WTC11 (cell line): ENCODE data around the gene TTLL12.

Experiments
- E2F1 ChIP-seq: sonication (generic); formaldehyde crosslinking; IDR thresholded peaks from 2 replicates; pipeline ENCODE4 v1.8.0; 2022; ENCODE audit warnings: mild to moderate bottlenecking, missing genetic modification reagents
- ELF4 ChIP-seq: sonication (generic); formaldehyde crosslinking; IDR thresholded peaks from 2 replicates; pipeline ENCODE4 v1.8.1; 2022; ENCODE audit warnings: low read depth, mild to moderate bottlenecking, moderate library complexity, missing genetic modification reagents
- ESRRA ChIP-seq: sonication (generic); formaldehyde crosslinking; IDR thresholded peaks from 2 replicates; pipeline ENCODE4 v1.8.1; 2022; ENCODE audit warnings: mild to moderate bottlenecking, missing genetic modification reagents, borderline replicate concordance
- FOXP4 ChIP-seq: sonication (generic); formaldehyde crosslinking; IDR thresholded peaks from 2 replicates; pipeline ENCODE4 v1.8.0; 2022; ENCODE audit warnings: mild to moderate bottlenecking, missing genetic modification reagents
- KAT7 ChIP-seq: sonication (generic); formaldehyde crosslinking; IDR thresholded peaks from 2 replicates; pipeline ENCODE4 v1.8.1; 2023; ENCODE audit warnings: missing genetic modification reagents, mild to moderate bottlenecking, borderline replicate concordance
- MAX ChIP-seq: sonication (generic); formaldehyde crosslinking; IDR thresholded peaks from 2 replicates; pipeline ENCODE4 v1.8.0; 2022; ENCODE audit warnings: mild to moderate bottlenecking, missing genetic modification reagents
- NFATC4 ChIP-seq: fragments of 250-450 bp; sonication (Bioruptor Pico); IDR thresholded peaks from 2 replicates; pipeline ENCODE4 v1.9.0; 2021; ENCODE audit warnings: mild to moderate bottlenecking
- TCF7 ChIP-seq: sonication (generic); formaldehyde crosslinking; IDR thresholded peaks from 2 replicates; pipeline ENCODE4 v1.8.0; 2022; ENCODE audit warnings: mild to moderate bottlenecking, low read depth, missing genetic modification reagents, moderate library complexity
- TF ChIP-seq, protein P1 (sequence below): fragments of 200-600 bp; IDR thresholded peaks from 2 replicates; pipeline ENCODE4 v1.8.0; 2022; ENCODE audit warnings: antibody characterized with exemption
- TF ChIP-seq, protein P2 (sequence below): sonication (generic); formaldehyde crosslinking; IDR thresholded peaks from 2 replicates; pipeline ENCODE4 v1.8.1; 2023; ENCODE audit warnings: mild to moderate bottlenecking, missing genetic modification reagents, moderate library complexity

GRCh38 chr22:43225609-43226008 lies 38.7 kb upstream of the TTLL12 start:
- TF ChIP-seq, protein P1, sequence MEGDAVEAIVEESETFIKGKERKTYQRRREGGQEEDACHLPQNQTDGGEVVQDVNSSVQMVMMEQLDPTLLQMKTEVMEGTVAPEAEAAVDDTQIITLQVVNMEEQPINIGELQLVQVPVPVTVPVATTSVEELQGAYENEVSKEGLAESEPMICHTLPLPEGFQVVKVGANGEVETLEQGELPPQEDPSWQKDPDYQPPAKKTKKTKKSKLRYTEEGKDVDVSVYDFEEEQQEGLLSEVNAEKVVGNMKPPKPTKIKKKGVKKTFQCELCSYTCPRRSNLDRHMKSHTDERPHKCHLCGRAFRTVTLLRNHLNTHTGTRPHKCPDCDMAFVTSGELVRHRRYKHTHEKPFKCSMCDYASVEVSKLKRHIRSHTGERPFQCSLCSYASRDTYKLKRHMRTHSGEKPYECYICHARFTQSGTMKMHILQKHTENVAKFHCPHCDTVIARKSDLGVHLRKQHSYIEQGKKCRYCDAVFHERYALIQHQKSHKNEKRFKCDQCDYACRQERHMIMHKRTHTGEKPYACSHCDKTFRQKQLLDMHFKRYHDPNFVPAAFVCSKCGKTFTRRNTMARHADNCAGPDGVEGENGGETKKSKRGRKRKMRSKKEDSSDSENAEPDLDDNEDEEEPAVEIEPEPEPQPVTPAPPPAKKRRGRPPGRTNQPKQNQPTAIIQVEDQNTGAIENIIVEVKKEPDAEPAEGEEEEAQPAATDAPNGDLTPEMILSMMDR = no peak
- TF ChIP-seq KAT7 (CRISPR knock-in tag) (no peak), NFATC4 (CRISPR knock-in tag) (no peak), FOXP4 (no peak), ESRRA (CRISPR knock-in tag) (no peak), TCF7 (CRISPR knock-in tag) (no peak), E2F1 (CRISPR knock-in tag) (no peak), ELF4 (CRISPR knock-in tag) (no peak), MAX (CRISPR knock-in tag) (no peak)
- TF ChIP-seq, protein P2, sequence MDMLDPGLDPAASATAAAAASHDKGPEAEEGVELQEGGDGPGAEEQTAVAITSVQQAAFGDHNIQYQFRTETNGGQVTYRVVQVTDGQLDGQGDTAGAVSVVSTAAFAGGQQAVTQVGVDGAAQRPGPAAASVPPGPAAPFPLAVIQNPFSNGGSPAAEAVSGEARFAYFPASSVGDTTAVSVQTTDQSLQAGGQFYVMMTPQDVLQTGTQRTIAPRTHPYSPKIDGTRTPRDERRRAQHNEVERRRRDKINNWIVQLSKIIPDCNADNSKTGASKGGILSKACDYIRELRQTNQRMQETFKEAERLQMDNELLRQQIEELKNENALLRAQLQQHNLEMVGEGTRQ = no peak
